HG02571 (cell line): ENCODE data around the gene PCDHA3.
"Not testable (repeated sequence)": the region's sequence is repeated elsewhere in the genome, so short reads cannot be mapped to it uniquely, and the experiment has no call there.

Experiments
- ATAC-seq: cut with Tn5 transposase; IDR thresholded peaks from one replicate; pipeline ENCODE4 v1.9.1; 2021; ENCODE audit warnings: mild to moderate bottlenecking, moderate library complexity; ENCODE audit not compliant: unreplicated experiment

The PCDHA3 gene

DNA sequence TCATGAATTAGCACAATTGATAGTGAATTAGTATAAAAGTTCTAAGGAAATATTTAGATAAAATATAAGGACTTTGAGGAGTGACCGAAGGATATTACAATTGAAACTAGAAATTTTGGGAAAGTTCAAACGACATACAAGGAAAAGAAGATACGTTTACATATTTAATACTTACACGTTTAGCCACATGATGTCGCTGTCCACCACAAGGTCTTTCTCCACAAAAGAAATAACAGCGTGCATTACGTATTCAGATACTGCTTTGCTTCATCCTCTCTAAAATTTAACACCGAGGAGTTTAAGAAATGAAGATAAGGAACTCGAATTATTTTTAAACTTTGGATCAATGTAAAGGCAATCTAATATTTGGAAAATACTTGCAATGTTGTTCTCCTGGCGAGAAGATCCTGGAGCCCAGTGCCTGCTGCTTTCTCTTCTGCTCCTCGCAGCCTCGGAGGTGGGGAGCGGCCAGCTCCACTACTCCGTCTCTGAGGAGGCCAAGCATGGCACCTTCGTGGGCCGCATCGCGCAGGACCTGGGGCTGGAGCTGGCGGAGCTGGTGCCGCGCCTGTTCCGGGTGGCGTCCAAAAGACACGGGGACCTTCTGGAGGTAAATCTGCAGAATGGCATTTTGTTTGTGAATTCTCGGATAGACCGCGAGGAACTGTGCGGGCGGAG lies at the start of gene PCDHA3:
Gene PCDHA3, plus strand, starts transcription at position 242 of the 678 bp plus-strand sequence.
- ATAC-seq, result no peak

DNA sequence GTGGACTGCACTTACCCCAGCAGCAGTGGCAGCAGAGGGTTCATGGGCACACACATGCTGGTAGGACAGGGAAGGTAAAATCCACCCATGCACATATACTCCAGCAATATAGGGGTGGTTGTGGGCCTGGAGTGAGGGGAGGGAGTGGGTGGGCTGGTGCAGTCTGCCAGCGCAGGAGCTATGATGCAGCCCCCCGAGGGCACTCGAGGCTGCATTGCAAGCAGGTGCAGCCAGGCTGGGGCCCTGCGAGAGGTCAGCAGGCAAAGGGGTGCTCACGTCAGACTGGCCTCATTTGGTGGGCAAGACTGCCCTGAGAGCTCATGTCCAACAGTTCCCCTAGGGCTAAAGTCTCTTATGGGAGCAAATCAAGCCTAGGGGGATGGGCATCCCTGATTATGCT lies 47.3 kb upstream of the PCDHA3 start:
- ATAC-seq, result no peak

DNA sequence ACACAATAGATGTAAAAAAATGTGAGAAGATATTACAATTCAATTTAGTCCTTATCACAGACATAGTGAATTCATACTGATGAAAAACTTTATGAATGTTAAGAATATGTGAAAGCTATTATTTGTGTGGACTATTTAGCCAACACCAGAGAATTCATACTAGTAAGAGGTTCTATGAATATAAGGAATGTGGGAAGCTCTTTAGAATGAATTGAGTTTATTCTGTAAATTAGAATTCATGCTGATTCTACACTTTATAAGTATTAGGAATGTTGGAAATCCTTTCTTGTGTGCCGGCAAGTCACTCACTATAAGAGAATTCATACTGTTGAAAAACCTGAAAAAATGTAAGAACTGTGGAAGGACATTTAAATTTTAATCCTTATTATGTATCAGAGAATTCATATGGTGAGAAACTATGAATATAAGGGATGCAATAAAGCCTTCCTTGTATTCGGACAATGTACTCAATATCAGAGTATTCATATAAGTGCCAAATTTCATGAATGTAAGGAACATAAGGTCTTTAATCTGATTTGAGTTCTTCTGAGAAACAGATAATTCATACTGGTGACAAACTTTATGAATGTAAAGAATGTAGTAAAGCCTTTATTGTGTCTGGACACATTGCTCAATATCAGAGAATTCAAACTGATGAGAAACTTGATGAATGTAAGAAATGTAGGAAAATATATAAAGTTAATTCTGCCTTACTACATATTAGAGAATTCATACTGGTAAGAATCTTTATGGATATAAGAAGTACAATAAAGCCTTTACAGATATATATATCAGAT lies 36.5 kb upstream of the PCDHA3 start:
- no peak for ATAC-seq

DNA sequence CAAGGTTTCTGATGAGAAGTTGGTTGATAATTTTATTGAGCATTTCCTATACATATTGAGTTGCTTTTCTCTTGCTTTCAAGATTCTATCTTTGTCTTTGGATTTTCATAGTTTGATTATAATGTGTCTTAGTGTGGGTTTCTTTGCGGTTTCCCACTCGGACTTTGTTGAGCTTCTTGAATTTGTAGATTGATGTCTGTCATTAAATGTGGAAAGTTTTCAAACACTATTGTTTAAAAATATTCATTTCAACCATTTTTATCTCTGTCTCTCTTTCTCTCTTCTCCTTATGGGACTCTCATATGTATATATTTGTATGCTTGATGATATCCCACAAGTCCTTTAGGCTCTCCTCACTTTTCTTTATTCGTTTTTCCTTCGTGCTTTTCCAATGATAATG lies 33.4 kb upstream of the PCDHA3 start:
- no peak for ATAC-seq

DNA sequence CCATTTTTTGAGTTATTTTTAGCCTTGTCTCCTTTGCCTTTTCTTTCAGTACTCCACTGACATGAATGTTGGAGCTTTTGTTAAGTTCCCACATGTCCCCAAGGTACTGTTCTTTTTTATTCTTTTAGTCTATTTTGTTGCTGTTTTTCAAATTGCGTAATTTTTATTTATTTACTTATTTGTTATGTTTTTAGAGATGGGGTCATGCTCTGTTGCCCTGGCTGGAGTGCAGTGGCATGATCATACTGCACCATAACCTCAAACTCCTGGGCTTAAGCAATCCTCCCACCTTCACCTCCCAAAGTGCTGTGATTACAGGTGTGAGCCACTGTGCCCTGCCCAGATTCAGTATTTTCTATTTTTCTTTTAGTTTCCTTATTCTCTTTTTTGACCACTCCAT lies 20.3 kb upstream of the PCDHA3 start:
- ATAC-seq, result no peak

DNA sequence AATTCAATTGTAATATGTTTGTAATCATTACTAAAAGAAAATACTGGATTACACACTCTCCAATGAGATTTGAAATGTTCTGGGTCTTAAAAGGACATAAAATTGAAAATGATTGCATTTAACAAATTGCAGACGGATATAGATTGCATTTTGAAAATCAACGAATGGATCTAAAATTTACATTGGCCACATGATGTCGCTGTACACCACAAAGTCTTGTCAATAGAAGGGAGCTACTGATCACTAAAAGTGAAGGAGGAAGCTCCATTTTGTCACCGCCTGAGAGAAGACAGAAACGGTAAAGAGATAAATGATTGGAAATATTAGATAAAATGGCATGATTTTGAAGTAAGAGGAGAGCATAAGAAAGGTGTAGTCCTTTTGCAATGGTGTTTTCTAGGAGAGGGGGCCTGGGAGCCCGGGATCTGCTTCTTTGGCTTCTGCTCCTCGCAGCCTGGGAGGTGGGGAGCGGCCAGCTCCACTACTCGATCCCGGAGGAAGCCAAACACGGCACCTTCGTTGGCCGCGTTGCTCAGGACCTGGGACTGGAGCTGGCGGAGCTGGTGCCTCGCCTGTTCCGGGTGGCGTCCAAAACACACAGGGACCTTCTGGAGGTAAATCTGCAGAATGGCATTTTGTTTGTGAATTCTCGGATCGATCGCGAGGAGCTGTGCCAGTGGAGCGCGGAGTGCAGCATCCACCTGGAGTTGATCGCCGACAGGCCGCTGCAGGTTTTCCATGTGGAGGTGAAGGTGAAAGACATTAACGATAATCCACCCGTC lies 14.8 kb upstream of the PCDHA3 start, which contains the start of gene PCDHA1:
Gene PCDHA1, plus strand, starts transcription at position 236 of the 782 bp plus-strand sequence.
- no peak for ATAC-seq

DNA sequence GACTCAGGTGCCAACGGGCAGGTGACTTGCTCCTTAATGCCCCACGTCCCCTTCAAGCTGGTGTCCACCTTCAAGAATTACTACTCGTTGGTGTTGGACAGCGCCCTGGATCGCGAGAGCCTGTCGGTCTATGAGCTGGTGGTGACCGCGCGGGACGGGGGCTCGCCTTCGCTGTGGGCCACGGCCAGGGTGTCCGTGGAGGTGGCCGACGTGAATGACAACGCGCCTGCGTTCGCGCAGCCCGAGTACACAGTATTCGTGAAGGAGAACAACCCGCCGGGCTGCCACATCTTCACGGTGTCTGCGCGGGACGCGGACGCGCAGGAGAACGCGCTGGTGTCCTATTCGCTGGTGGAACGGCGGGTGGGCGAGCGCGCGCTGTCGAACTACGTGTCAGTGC lies 13.4 kb upstream of the PCDHA3 start:
- ATAC-seq, result not testable (repeated sequence)

DNA sequence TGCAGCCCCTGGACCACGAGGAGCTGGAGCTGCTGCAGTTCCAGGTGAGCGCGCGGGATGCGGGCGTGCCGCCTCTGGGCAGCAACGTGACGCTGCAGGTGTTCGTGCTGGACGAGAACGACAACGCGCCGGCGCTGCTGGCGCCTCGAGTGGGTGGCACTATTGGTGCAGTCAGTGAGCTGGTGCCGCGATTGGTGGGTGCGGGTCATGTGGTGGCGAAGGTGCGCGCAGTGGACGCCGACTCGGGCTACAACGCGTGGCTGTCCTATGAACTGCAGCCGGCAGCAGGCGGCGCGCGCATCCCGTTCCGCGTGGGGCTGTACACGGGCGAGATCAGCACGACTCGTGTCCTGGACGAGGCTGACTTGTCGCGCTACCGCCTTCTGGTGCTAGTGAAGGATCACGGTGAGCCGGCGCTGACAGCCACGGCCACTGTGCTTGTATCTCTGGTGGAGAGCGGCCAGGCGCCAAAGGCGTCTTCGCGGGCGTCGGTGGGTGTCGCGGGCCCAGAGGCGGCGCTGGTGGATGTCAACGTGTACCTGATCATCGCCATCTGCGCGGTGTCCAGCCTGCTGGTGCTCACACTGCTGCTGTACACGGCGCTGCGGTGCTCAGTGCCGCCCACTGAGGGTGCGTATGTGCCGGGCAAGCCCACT lies 12.9 kb upstream of the PCDHA3 start:
- ATAC-seq, result not testable (repeated sequence)

DNA sequence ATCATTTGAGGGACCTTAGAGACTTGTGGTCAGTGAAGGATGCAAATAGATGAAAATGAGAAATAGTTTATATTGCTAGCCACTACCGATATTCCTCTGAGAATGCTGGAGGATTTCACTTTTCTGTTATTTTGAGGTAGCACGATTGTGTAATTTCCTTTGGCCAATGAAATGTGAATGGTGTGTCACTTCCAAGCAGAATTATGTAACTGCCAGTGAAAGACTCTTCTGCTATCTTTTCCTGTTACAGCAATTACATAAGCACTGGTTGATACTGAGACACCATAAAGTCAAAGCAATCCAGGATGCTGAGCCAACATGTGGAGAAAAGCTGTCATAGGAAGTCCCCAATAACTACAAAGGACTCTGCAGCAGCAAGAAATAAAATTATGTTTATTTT lies 9.8 kb upstream of the PCDHA3 start:
- no peak for ATAC-seq

DNA sequence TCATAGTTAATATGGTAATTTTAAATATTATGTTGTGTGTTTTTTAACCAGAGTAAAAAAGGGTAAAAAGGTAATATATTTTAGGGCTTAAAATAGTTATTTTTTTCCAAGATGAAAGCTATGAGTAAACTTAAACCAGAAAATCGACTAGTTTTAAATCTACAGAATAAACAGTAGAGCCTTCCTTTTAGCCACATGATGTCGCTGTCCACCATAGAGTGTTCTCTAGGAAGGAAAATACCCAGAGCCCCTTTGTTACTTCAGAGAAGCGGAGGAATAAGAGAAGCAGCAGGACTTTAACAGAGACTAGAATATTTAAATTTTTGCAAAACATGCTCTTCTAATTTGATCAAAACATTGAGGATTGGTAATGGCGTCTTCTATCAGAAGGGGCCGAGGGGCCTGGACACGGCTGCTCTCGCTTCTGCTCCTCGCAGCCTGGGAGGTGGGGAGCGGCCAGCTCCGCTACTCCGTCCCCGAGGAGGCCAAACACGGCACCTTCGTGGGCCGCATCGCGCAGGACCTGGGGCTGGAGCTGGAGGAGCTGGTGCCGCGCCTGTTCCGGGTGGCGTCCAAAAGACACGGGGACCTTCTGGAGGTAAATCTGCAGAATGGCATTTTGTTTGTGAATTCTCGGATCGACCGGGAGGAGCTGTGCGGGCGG lies 6.1 kb upstream of the PCDHA3 start, which contains the start of gene PCDHA2:
Gene PCDHA2, plus strand, starts transcription at position 258 of the 664 bp plus-strand sequence.
- no peak for ATAC-seq

DNA sequence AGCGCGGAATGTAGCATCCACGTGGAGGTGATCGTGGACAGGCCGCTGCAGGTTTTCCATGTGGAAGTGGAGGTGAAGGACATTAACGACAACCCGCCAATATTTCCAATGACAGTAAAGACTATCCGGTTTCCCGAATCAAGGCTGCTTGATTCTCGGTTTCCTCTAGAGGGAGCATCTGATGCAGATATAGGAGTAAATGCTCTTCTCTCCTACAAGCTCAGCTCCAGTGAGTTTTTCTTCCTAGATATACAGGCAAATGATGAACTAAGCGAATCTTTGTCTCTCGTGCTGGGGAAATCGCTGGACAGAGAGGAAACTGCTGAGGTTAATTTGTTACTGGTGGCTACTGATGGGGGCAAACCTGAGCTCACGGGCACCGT lies 5.6 kb upstream of the PCDHA3 start:
- no peak for ATAC-seq

DNA sequence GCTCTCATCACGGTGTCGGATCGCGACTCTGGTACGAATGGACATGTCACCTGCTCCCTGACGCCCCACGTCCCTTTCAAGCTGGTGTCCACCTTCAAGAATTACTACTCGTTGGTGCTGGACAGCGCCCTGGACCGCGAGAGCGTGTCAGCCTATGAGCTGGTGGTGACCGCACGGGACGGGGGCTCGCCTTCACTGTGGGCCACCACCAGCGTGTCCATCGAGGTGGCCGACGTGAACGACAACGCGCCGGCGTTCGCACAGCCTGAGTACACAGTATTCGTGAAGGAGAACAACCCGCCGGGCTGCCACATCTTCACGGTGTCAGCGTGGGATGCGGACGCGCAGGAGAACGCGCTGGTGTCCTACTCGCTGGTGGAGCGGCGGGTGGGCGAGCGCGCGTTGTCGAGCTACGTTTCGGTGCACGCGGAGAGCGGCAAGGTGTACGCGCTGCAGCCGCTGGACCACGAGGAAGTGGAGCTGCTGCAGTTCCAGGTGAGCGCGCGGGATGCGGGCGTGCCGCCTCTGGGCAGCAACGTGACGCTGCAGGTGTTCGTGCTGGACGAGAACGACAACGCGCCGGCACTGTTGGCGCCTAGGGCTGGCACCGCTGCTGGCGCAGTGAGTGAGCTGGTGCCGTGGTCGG lies 4.7 kb upstream of the PCDHA3 start:
- not testable (repeated sequence) for ATAC-seq

DNA sequence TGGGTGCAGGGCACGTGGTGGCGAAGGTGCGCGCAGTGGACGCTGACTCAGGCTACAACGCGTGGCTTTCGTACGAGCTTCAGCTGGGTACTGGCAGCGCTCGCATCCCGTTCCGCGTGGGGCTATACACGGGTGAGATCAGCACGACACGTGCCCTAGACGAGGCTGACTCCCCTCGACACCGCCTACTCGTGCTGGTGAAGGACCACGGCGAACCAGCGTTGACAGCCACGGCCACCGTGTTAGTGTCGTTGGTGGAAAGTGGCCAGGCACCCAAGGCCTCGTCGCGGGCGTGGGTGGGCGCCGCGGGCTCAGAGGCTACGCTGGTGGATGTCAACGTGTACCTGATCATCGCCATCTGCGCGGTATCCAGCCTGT lies 4.2 kb upstream of the PCDHA3 start:
- ATAC-seq, result no peak

DNA sequence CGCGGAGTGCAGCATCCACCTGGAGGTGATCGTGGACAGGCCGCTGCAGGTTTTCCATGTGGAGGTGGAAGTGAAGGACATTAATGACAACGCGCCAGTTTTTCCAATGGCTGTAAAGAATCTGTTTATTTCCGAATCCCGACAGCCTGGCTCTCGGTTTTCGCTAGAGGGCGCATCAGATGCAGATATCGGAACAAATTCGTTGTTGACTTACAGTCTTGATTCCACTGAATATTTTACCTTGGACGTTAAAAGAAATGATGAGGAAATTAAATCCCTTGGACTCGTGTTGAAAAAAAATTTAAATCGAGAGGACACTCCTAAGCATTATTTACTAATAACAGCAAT lies 611 bp downstream of the PCDHA3 start:
- no peak for ATAC-seq

DNA sequence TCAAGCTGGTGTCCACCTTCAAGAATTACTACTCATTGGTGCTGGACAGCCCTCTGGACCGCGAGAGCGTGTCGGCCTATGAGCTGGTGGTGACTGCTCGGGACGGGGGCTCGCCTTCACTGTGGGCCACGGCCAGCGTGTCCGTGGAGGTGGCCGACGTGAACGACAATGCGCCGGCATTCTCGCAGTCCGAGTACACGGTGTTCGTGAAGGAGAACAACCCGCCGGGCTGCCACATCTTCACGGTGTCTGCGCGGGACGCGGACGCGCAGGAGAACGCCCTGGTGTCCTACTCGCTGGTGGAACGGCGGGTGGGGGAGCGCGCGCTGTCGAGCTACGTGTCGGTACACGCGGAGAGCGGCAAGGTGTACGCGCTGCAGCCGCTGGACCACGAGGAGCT lies 1.5 kb downstream of the PCDHA3 start:
- ATAC-seq, result not testable (repeated sequence)

DNA sequence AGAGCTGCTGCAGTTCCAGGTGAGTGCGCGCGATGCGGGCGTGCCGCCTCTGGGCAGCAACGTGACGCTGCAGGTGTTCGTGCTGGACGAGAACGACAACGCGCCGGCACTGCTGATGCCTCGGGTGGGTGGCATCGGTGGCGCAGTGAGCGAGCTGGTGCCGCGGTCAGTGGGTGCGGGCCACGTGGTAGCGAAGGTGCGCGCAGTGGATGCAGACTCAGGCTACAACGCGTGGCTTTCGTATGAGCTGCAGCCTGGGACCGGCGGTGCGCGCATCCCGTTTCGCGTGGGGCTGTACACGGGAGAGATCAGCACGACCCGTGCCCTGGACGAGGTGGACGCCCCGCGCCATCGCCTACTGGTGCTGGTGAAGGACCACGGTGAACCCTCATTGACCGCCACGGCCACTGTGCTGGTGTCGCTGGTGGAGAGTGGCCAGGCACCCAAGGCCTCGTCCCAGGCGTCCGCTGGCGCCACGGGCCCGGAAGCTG lies 2.0 kb downstream of the PCDHA3 start:
- ATAC-seq, result no peak

DNA sequence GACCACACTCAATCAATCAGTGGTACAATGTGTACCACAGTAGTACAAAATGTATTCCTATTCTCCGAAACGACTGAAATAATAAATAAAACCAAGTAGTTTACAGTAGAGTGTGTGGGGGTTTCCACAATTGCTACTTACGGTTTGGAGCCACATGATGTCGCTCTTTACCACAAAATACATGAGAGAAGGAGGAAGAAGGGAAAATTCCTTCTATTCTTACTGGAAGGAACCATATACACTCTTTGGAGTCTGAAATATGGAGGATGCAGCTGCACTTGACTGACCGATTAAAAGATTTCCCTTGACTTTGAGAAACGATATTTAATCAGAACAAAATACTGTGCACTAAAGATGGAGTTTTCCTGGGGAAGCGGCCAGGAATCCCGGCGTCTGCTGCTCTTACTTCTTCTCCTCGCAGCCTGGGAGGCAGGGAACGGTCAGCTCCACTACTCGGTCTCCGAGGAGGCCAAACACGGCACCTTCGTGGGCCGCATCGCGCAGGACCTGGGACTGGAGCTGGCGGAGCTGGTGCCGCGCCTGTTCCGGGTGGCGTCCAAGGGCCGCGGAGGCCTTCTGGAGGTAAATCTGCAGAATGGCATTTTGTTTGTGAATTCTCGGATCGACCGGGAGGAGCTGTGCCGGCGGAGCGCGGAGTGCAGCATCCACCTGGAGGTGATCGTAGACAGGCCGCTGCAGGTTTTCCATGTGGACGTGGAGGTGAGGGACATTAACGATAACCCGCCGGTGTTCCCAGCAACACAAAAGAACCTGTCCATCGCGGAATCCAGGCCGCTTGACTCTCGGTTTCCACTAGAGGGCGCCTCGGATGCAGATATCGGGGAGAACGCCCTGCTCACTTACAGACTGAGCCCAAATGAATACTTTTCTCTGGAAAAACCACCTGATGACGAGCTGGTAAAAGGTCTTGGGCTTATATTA lies 6.2 kb downstream of the PCDHA3 start, which contains the start of gene PCDHA4:
Gene PCDHA4, plus strand, starts transcription at position 235 of the 942 bp plus-strand sequence.
- ATAC-seq, result no peak

DNA sequence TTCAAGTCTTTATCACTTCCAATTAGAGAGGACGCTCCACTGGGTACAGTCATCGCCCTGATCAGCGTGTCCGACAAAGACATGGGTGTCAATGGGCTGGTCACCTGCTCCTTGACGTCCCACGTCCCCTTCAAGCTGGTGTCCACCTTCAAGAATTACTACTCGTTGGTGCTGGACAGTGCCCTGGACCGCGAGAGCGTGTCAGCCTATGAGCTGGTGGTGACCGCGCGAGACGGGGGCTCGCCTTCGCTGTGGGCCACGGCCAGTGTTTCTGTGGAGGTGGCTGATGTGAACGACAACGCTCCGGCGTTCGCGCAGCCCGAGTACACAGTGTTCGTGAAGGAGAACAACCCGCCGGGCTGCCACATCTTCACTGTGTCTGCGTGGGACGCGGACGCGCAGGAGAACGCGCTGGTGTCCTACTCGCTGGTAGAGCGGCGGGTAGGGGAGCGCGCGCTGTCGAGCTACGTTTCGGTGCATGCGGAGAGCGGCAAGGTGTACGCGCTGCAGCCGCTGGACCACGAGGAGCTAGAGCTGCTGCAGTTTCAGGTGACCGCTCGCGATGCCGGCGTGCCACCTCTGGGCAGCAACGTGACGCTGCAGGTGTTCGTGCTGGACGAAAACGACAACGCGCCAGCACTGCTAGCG lies 7.5 kb downstream of the PCDHA3 start:
- not testable (repeated sequence) for ATAC-seq
